Measurements from ENCODE around the gene ZNF785.

The ZNF785 gene

GRCh38 chr16:30555315-30556124 is 30.0 kb downstream of the ZNF785 start:
- Histone ChIP-seq H3K4me3 (ENCODE audit: insufficient read depth, low read depth, low read length) (no peak overlapping the region), H3K27ac (ENCODE audit: insufficient read depth, low read depth, low read length, poor library complexity, severe bottlenecking) (no peak overlapping the region), H3K4me1 (ENCODE audit: control insufficient read depth, insufficient read depth, low read length) (peaks cover 5% of the 10 kb centered on the region), H3K27me3 (ENCODE audit: control insufficient read depth, insufficient read depth, low read length, poor library complexity, severe bottlenecking) (no peaks in the 10 kb centered on the region), H3K36me3 (ENCODE audit: control insufficient read depth, insufficient read depth, low read length) (peaks cover 7% of the 10 kb centered on the region), H3K9me3 (ENCODE audit: control insufficient read depth, low read length) (no peaks in the 10 kb centered on the region)
- WGBS, 2 experiments, result 95 to 96% methylated on average over 69 of the region's 69 CpGs

DNA sequence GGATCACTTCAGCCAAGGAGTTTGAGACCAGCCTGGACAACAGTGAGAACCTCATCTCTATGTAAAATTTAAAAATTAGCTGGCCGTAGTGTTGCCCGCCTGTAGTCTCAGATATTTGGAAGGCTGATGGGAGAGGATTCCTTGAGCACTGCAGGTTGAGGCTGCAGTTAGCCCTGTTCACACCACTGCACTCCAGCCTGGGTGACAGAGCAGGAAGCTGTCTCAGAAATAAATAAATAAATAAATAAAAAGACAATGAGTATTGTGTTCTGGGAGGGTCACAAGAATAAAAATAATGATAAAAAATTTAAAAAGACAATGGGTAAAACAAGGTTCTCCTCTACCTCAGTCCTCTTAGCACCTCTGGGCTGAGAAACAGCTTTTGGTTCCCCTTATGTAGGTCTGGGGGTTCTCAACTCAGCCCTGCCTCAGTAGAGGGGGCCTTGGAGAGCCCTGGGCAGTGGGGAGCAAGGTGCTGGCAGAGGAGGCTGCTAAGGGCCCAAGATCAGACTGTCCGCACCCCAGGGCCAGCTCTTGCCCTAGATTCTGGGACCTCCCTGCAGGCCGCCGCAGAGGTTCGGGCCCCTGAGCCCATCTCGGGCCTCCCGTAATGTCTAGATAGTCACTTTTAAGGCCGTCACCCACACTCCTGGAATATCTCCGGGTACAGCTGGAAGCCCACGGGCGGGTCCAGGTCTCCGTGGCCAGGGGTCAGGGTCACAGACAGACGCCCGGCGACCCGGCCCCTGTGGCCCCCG is 30.8 kb downstream of the ZNF785 start:
- no peaks in the 10 kb centered on the region for H3K9me3 ChIP-seq (ENCODE audit: control insufficient read depth, low read length)
- H3K4me1 ChIP-seq (ENCODE audit: control insufficient read depth, insufficient read depth, low read length), result peaks cover 5% of the 10 kb centered on the region
- no peaks in the 10 kb centered on the region for H3K27me3 ChIP-seq (ENCODE audit: control insufficient read depth, insufficient read depth, low read length, poor library complexity, severe bottlenecking)
- no peak overlapping the region for H3K27ac ChIP-seq (ENCODE audit: insufficient read depth, low read depth, low read length, poor library complexity, severe bottlenecking)
- H3K36me3 ChIP-seq (ENCODE audit: control insufficient read depth, insufficient read depth, low read length), result peaks cover 7% of the 10 kb centered on the region
- H3K4me3 ChIP-seq (ENCODE audit: insufficient read depth, low read depth, low read length), result no peak overlapping the region
- 96 to 97% methylated on average over 18 of the region's 18 CpGs for WGBS, 2 experiments

DNA sequence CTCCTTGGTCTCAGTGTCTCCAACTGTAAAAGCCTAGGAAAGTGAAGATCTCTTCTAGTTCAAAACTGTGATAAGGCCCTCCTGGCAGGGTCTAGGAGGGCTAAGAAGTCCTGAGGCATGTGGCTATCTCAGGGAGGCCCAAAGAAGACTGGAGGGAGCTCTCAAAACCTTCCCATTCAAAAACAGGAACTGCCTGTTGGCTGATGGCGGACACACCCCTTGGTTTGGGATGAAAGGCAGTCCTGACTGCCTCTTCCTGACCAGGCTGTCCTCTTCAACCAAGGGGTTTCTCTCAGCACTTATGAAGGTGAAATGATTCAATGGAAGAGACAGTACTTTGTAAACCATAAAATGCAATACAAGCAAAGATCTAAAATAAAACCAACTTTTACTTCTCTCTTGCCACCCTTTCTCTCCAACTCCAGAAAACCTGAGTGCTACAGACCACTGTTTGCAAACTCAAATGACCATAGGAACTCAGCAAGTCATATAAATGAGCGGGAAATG is 32.1 kb downstream of the ZNF785 start:
- Histone ChIP-seq H3K36me3 (ENCODE audit: control insufficient read depth, insufficient read depth, low read length) (peaks cover 7% of the 10 kb centered on the region), H3K4me3 (ENCODE audit: insufficient read depth, low read depth, low read length) (no peak overlapping the region), H3K27ac (ENCODE audit: insufficient read depth, low read depth, low read length, poor library complexity, severe bottlenecking) (no peak overlapping the region), H3K9me3 (ENCODE audit: control insufficient read depth, low read length) (no peaks in the 10 kb centered on the region), H3K27me3 (ENCODE audit: control insufficient read depth, insufficient read depth, low read length, poor library complexity, severe bottlenecking) (no peaks in the 10 kb centered on the region), H3K4me1 (ENCODE audit: control insufficient read depth, insufficient read depth, low read length) (no peaks in the 10 kb centered on the region)
- 91 to 93% methylated on average over 2 of the region's 2 CpGs for WGBS, 2 experiments

DNA sequence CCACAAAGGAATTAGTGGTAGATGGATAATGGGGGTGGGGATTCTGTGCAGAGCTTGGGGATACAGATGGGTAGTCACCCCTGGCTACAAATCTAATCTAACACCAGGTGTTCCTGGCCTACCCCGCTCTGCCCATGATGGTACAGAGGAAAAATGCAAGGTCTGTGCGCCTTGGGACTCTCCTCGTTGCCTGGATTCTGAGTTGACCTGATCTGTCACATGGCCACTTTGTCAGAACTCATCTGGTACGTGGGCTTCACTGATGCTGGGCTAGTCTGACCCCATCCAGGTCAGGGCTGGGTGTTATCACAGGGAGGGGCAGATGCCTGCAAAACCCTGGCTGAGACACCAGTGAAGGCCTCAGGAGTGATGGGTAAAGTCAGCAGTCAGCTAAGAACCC is 32.5 kb downstream of the ZNF785 start:
- H3K27ac ChIP-seq (ENCODE audit: insufficient read depth, low read depth, low read length, poor library complexity, severe bottlenecking), result no peak overlapping the region
- 93 to 94% methylated on average over 4 of the region's 4 CpGs for WGBS, 2 experiments
- no peaks in the 10 kb centered on the region for H3K27me3 ChIP-seq (ENCODE audit: control insufficient read depth, insufficient read depth, low read length, poor library complexity, severe bottlenecking)
- no peaks in the 10 kb centered on the region for H3K4me1 ChIP-seq (ENCODE audit: control insufficient read depth, insufficient read depth, low read length)
- no peak overlapping the region for H3K4me3 ChIP-seq (ENCODE audit: insufficient read depth, low read depth, low read length)
- H3K36me3 ChIP-seq (ENCODE audit: control insufficient read depth, insufficient read depth, low read length), result peaks cover 7% of the 10 kb centered on the region
- no peaks in the 10 kb centered on the region for H3K9me3 ChIP-seq (ENCODE audit: control insufficient read depth, low read length)

DNA sequence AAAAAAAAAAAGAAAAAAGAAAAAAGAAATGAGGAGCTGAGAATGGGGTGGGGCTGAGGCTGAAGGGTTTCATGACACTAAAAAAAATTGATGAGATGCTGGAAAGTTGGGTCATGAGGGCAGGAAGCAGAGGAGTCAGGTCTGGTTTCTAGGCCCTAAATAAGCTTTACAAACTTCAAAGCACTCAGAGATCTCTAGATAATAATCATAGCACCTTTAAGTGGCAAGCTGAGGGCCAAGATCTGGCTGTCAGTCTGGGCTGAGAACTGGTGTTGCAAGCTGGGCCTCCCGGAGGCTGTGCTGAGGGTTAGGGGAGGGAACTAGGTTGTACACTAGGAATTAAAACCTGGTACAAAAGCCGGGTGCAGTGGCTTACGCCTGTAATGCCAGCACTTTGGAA is 33.7 kb downstream of the ZNF785 start:
- peaks cover 7% of the 10 kb centered on the region for H3K36me3 ChIP-seq (ENCODE audit: control insufficient read depth, insufficient read depth, low read length)
- 90 to 95% methylated on average over 3 of the region's 3 CpGs for WGBS, 2 experiments
- no peaks in the 10 kb centered on the region for H3K9me3 ChIP-seq (ENCODE audit: control insufficient read depth, low read length)
- H3K4me3 ChIP-seq (ENCODE audit: insufficient read depth, low read depth, low read length), result no peak overlapping the region
- no peak overlapping the region for H3K27ac ChIP-seq (ENCODE audit: insufficient read depth, low read depth, low read length, poor library complexity, severe bottlenecking)
- no peaks in the 10 kb centered on the region for H3K27me3 ChIP-seq (ENCODE audit: control insufficient read depth, insufficient read depth, low read length, poor library complexity, severe bottlenecking)
- no peaks in the 10 kb centered on the region for H3K4me1 ChIP-seq (ENCODE audit: control insufficient read depth, insufficient read depth, low read length)

DNA sequence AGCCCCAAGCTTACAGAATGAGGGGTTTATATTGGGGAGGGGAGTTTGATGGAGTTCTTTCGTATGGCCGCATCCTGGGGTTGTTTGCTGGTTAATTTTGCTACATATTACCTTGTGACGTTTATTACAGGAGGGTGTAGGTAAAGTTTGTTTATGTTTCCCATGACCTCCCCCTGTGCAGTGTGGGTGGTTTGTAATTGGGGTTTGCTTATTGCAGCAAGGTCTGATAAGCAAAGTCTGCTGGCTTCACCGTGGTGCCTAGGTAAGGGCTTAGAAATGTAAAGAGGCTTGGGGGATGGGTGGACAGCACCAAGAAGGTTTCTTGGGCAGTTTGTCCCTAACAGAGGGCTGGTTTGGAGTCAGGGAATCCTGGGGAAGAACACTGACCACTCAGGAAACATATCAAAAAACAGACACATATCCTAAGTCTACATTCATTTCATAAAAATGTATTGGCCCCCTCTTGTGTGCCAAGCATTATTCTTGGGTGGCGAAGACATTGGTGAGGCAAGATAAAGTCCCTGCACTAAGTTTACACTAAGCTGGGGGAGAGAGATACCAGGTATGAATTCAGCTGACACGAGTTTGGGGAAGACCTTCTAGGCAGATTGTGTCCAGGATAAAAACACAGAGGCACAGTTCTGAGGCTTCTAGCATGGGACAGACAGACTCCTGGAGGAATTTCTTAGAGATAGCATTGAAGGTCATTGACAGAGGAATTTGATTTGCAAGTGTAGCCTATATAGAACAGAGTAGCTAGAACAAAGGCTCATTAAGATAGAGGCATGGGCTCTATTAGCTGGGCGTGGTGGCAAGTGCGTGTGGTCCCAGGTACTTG is 36.9 kb downstream of the ZNF785 start:
- no peaks in the 10 kb centered on the region for H3K36me3 ChIP-seq (ENCODE audit: control insufficient read depth, insufficient read depth, low read length)
- H3K27me3 ChIP-seq (ENCODE audit: control insufficient read depth, insufficient read depth, low read length, poor library complexity, severe bottlenecking), result no peaks in the 10 kb centered on the region
- peaks cover 11% of the 10 kb centered on the region for H3K4me1 ChIP-seq (ENCODE audit: control insufficient read depth, insufficient read depth, low read length)
- H3K9me3 ChIP-seq (ENCODE audit: control insufficient read depth, low read length), result no peaks in the 10 kb centered on the region
- no peak overlapping the region for H3K4me3 ChIP-seq (ENCODE audit: insufficient read depth, low read depth, low read length)
- no peak overlapping the region for H3K27ac ChIP-seq (ENCODE audit: insufficient read depth, low read depth, low read length, poor library complexity, severe bottlenecking)
- WGBS, 2 experiments, result 76 to 86% methylated on average over 8 of the region's 8 CpGs

DNA sequence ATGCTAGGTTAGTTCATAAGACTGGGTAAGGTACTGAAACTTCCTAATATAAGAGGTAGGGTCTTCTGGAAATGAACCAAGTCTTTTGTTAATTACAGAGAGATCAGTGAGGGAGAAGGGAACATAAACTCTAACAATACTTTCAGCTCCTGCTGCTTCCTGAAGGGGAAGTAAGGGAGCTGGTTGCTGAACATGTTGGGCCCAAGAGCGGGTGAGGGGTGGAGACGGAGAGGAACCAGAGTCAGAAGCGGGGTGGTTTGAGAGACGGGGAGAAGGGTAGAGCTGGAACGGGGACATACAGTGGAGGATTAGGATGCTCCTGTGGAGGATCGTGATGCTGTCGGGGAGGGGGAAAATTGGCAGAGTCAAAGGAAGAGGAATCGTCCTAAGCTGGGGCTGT is 39.4 kb downstream of the ZNF785 start:
- no peak overlapping the region for H3K27ac ChIP-seq (ENCODE audit: insufficient read depth, low read depth, low read length, poor library complexity, severe bottlenecking)
- H3K4me1 ChIP-seq (ENCODE audit: control insufficient read depth, insufficient read depth, low read length), result peaks cover 33% of the 10 kb centered on the region
- WGBS, 2 experiments, result 84 to 89% methylated on average over 8 of the region's 8 CpGs
- H3K27me3 ChIP-seq (ENCODE audit: control insufficient read depth, insufficient read depth, low read length, poor library complexity, severe bottlenecking), result no peaks in the 10 kb centered on the region
- H3K9me3 ChIP-seq (ENCODE audit: control insufficient read depth, low read length), result no peaks in the 10 kb centered on the region
- no peak overlapping the region for H3K4me3 ChIP-seq (ENCODE audit: insufficient read depth, low read depth, low read length)
- H3K36me3 ChIP-seq (ENCODE audit: control insufficient read depth, insufficient read depth, low read length), result no peaks in the 10 kb centered on the region

- 87% methylated on average over 5 of the region's 5 CpGs for WGBS, 2 experiments
- Histone ChIP-seq H3K4me1 (ENCODE audit: control insufficient read depth, insufficient read depth, low read length) (peaks cover 33% of the 10 kb centered on the region), H3K9me3 (ENCODE audit: control insufficient read depth, low read length) (no peaks in the 10 kb centered on the region), H3K4me3 (ENCODE audit: insufficient read depth, low read depth, low read length) (no peak overlapping the region), H3K27me3 (ENCODE audit: control insufficient read depth, insufficient read depth, low read length, poor library complexity, severe bottlenecking) (no peaks in the 10 kb centered on the region), H3K36me3 (ENCODE audit: control insufficient read depth, insufficient read depth, low read length) (no peaks in the 10 kb centered on the region), H3K27ac (ENCODE audit: insufficient read depth, low read depth, low read length, poor library complexity, severe bottlenecking) (no peak overlapping the region)
Measured at GRCh38 chr16:30543067-30543466, 42.4 kb downstream of the ZNF785 start.

GRCh38 chr16:30541502-30542329 is 43.8 kb downstream of the ZNF785 start:
- no peak overlapping the region for H3K27ac ChIP-seq (ENCODE audit: insufficient read depth, low read depth, low read length, poor library complexity, severe bottlenecking)
- H3K36me3 ChIP-seq (ENCODE audit: control insufficient read depth, insufficient read depth, low read length), result no peaks in the 10 kb centered on the region
- H3K4me3 ChIP-seq (ENCODE audit: insufficient read depth, low read depth, low read length), result no peak overlapping the region
- H3K9me3 ChIP-seq (ENCODE audit: control insufficient read depth, low read length), result no peaks in the 10 kb centered on the region
- peaks cover 33% of the 10 kb centered on the region for H3K4me1 ChIP-seq (ENCODE audit: control insufficient read depth, insufficient read depth, low read length)
- WGBS, 2 experiments, result 26 to 29% methylated on average over 10 of the region's 10 CpGs
- H3K27me3 ChIP-seq (ENCODE audit: control insufficient read depth, insufficient read depth, low read length, poor library complexity, severe bottlenecking), result no peaks in the 10 kb centered on the region
